Mesenchymal stem cell (in vitro differentiated cells and primary cell): ENCODE results near the gene PFDN1.

Source experiments
- DNase-seq: peaks from one replicate; pipeline ENCODE4 v3.0.0-alpha.2; 2013
- H2AFZ ChIP-seq: one replicate; pipeline ENCODE4 v1.6.1; 2013; ENCODE audit warnings: low read depth, mild to moderate bottlenecking, control low read depth, inconsistent platforms, low read length, moderate library complexity
- H2AK5ac ChIP-seq: 2 replicates; pipeline ENCODE4 v1.6.1; 2013; ENCODE audit warnings: low read length, moderate library complexity, mild to moderate bottlenecking, inconsistent platforms; ENCODE audit not compliant: severe bottlenecking
- H2BK120ac ChIP-seq: one replicate; pipeline ENCODE4 v1.6.1; 2013; ENCODE audit warnings: low read depth, mild to moderate bottlenecking, inconsistent platforms, low read length, moderate library complexity
- H2BK12ac ChIP-seq, 2 experiments: one replicate each; pipeline ENCODE4 v1.6.1; 2013; ENCODE audit warnings: inconsistent platforms in 2 of 2, low read length in 2 of 2, mild to moderate bottlenecking in 2 of 2, moderate library complexity in 2 of 2, control low read depth in 1 of 2
- H2BK15ac ChIP-seq: one replicate; pipeline ENCODE4 v1.6.1; 2013; ENCODE audit warnings: mild to moderate bottlenecking, low read depth, inconsistent platforms; ENCODE audit not compliant: poor library complexity, severe bottlenecking
- H2BK5ac ChIP-seq: 2 replicates; pipeline ENCODE4 v1.6.1; 2013; ENCODE audit warnings: low read depth, mild to moderate bottlenecking, low read length, control low read depth, inconsistent platforms; ENCODE audit not compliant: poor library complexity, severe bottlenecking
- H3K14ac ChIP-seq, 2 experiments: one replicate each; pipeline ENCODE4 v1.6.1; 2013; ENCODE audit warnings: inconsistent platforms in 2 of 2, low read length in 2 of 2, control low read depth in 1 of 2, mild to moderate bottlenecking in 1 of 2, moderate library complexity in 1 of 2
- H3K18ac ChIP-seq, 2 experiments: one replicate each; pipeline ENCODE4 v1.6.1; 2013; ENCODE audit warnings: inconsistent platforms in 2 of 2, low read length in 2 of 2, control low read depth in 1 of 2, low read depth in 1 of 2, mild to moderate bottlenecking in 1 of 2
- H3K23ac ChIP-seq, 2 experiments: one replicate each; pipeline ENCODE4 v1.6.1; 2013; ENCODE audit warnings: inconsistent platforms in 2 of 2, low read length in 2 of 2, mild to moderate bottlenecking in 2 of 2, moderate library complexity in 2 of 2, control low read depth in 1 of 2
- H3K27ac ChIP-seq: 2 replicates; pipeline ENCODE4 v1.5.1; 2013; ENCODE audit warnings: mild to moderate bottlenecking, moderate library complexity, low read length, control low read depth, inconsistent platforms; ENCODE audit not compliant: poor library complexity, severe bottlenecking
- H3K27me3 ChIP-seq, 2 experiments: 2 replicates each; pipeline versions ENCODE4 v1.6.1 to v1.7.0; 2013; ENCODE audit warnings: low read length in 2 of 2, mild to moderate bottlenecking in 2 of 2, moderate library complexity in 2 of 2, control low read depth in 1 of 2, inconsistent platforms in 1 of 2; ENCODE audit not compliant: control insufficient read depth in 1 of 2, insufficient read depth in 1 of 2
- H3K36me3 ChIP-seq, 2 experiments: 2 replicates each; pipeline versions ENCODE4 v1.6.1 to v1.7.0; 2013; ENCODE audit warnings: low read length in 2 of 2, control low read depth in 1 of 2, inconsistent platforms in 1 of 2, low read depth in 1 of 2, mild to moderate bottlenecking in 1 of 2; ENCODE audit not compliant: insufficient read depth in 2 of 2, control insufficient read depth in 1 of 2
- H3K4ac ChIP-seq, 2 experiments: one replicate each; pipeline ENCODE4 v1.6.1; 2013; ENCODE audit warnings: inconsistent platforms in 2 of 2, low read length in 2 of 2, mild to moderate bottlenecking in 2 of 2, moderate library complexity in 2 of 2, control low read depth in 1 of 2, low read depth in 1 of 2
- H3K4me1 ChIP-seq: 2 replicates; pipeline ENCODE4 v1.6.1; 2013; ENCODE audit warnings: low read depth, low read length, control low read depth; ENCODE audit not compliant: control insufficient read depth, insufficient read depth
- H3K4me2 ChIP-seq: 2 replicates; pipeline ENCODE4 v1.6.1; 2013; ENCODE audit warnings: low read length, mild to moderate bottlenecking, inconsistent platforms; ENCODE audit not compliant: poor library complexity, severe bottlenecking
- H3K4me3 ChIP-seq, 2 experiments: 2 replicates each; pipeline versions ENCODE4 v1.5.1 to v1.7.0; 2013; ENCODE audit warnings: low read length in 2 of 2, mild to moderate bottlenecking in 2 of 2, control low read depth in 1 of 2, low read depth in 1 of 2; ENCODE audit not compliant: insufficient read depth in 1 of 2
- H3K79me1 ChIP-seq: replicated peaks from 2 replicates; pipeline ENCODE4 v1.6.1; 2013; ENCODE audit warnings: mild to moderate bottlenecking, control low read depth, low read length, inconsistent platforms; ENCODE audit not compliant: poor library complexity, severe bottlenecking
- H3K9ac ChIP-seq: 2 replicates; pipeline ENCODE4 v1.7.0; 2013; ENCODE audit warnings: mild to moderate bottlenecking, low read length, moderate library complexity
- H3K9me3 ChIP-seq: 2 replicates; pipeline ENCODE4 v1.7.0; 2013; ENCODE audit warnings: mild to moderate bottlenecking, low read length; ENCODE audit not compliant: control insufficient read depth
- H4K8ac ChIP-seq: one replicate; pipeline ENCODE4 v1.6.1; 2013; ENCODE audit warnings: inconsistent platforms, mild to moderate bottlenecking, low read length, moderate library complexity
- H4K91ac ChIP-seq: one replicate; pipeline ENCODE4 v1.6.1; 2013; ENCODE audit warnings: mild to moderate bottlenecking, low read length, inconsistent platforms
- WGBS: methylation state at CpG from one replicate; pipeline ENCODE4 v1.1.7; 2013; ENCODE audit warnings: mixed read lengths; 5-methylcytosine and 5-hydroxymethylcytosine counted together

Gene PFDN1

GRCh38 chr5:140240987-140241706 is 61.8 kb downstream of the PFDN1 start:
- peaks cover 26% of the 10 kb centered on the region for H3K79me1 ChIP-seq
- H3K27ac ChIP-seq: peak overlapping the region; percentile 5
- H3K4me2 ChIP-seq: no peak overlapping the region
- no peak overlapping the region for H2BK15ac ChIP-seq
- no peak overlapping the region for H3K23ac ChIP-seq
- H3K14ac ChIP-seq: no peak overlapping the region
- DNase-seq: peak; percentile 94
- H3K9me3 ChIP-seq: no peaks in the 10 kb centered on the region
- no peak overlapping the region for H2BK5ac ChIP-seq
- no peaks in the 10 kb centered on the region for H3K27me3 ChIP-seq
- H2AFZ ChIP-seq: no peak overlapping the region
- peak overlapping the region; percentile 2 for H4K91ac ChIP-seq
- H4K8ac ChIP-seq: no peak overlapping the region
- H3K9ac ChIP-seq: peak overlapping the region; percentile 60
- H2BK12ac ChIP-seq: peak overlapping the region in 1 of 2 experiments; percentile 74
- peak overlapping the region; percentile 54 for H2AK5ac ChIP-seq
- H3K4me1 ChIP-seq: peaks cover 34% of the 10 kb centered on the region
- no peak overlapping the region for H3K4ac ChIP-seq
- H3K18ac ChIP-seq: peak overlapping the region; percentile 13 to 75
- peak overlapping the region in 1 of 2 experiments; percentile 31 for H3K4me3 ChIP-seq
- WGBS: 52% methylated on average over 9 of the region's 9 CpGs
- no peak overlapping the region for H2BK120ac ChIP-seq
- peaks cover 27 to 44% of the 10 kb centered on the region in 2 experiments for H3K36me3 ChIP-seq

GRCh38 chr5:140239939-140240700 is 62.8 kb downstream of the PFDN1 start:
- Histone ChIP-seq H3K23ac (no peak overlapping the region), H3K9ac (no peak overlapping the region), H2AK5ac (no peak overlapping the region), H2BK15ac (no peak overlapping the region), H4K91ac (no peak overlapping the region), H2BK120ac (no peak overlapping the region), H3K18ac (no peak overlapping the region), H3K4me2 (no peak overlapping the region), H2BK5ac (no peak overlapping the region), H3K14ac (no peak overlapping the region), H3K4ac (no peak overlapping the region), H4K8ac (peak overlapping the region; percentile 43), H2BK12ac (peak overlapping the region in 1 of 2 experiments; percentile 29), H3K4me1 (peaks cover 24% of the 10 kb centered on the region), H3K79me1 (peaks cover 23% of the 10 kb centered on the region), H3K4me3 (no peak overlapping the region), H3K27ac (no peak overlapping the region), H2AFZ (no peak overlapping the region), H3K27me3 (no peaks in the 10 kb centered on the region), H3K36me3 (peaks cover 18 to 36% of the 10 kb centered on the region in 2 experiments), H3K9me3 (no peaks in the 10 kb centered on the region)
- DNase-seq: peak; percentile 72
- WGBS: 52% methylated on average over 9 of the region's 11 CpGs

DNA sequence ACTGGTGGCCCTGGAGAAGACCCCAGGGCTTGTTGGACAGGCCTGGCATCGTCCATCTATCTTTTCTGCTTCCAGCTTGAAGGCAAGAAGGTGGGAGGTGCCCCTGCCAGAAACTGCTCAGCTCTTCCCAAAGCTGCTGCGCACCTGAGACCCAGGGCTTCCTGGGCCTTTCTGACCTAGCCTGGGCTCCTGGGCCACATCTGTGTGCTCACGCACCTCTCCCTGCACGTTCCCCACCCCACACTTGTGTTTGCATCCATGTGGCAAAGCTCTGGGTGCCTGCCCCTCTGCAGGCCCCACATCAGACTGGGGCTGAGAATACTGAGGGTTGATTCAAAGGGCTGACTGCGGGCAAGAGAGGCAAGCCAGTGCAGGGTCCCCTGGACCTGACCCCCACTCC is 63.4 kb downstream of the PFDN1 start:
- H2AFZ ChIP-seq: no peak overlapping the region
- no peak overlapping the region for H3K27ac ChIP-seq
- H2BK15ac ChIP-seq: no peak overlapping the region
- no peak overlapping the region for H3K4me3 ChIP-seq
- DNase-seq: no peak
- no peak overlapping the region for H3K4ac ChIP-seq
- no peak overlapping the region for H4K8ac ChIP-seq
- H2BK120ac ChIP-seq: no peak overlapping the region
- H2AK5ac ChIP-seq: no peak overlapping the region
- no peak overlapping the region for H3K18ac ChIP-seq
- H3K27me3 ChIP-seq: no peaks in the 10 kb centered on the region
- no peak overlapping the region for H3K14ac ChIP-seq
- peaks cover 22% of the 10 kb centered on the region for H3K4me1 ChIP-seq
- no peak overlapping the region for H3K9ac ChIP-seq
- peaks cover 17 to 31% of the 10 kb centered on the region in 2 experiments for H3K36me3 ChIP-seq
- H2BK5ac ChIP-seq: no peak overlapping the region
- H2BK12ac ChIP-seq: no peak overlapping the region
- whole genome bisulfite sequencing: 95% methylated on average over 4 of the region's 5 CpGs
- no peaks in the 10 kb centered on the region for H3K9me3 ChIP-seq
- no peak overlapping the region for H4K91ac ChIP-seq
- H3K23ac ChIP-seq: no peak overlapping the region
- H3K4me2 ChIP-seq: no peak overlapping the region
- H3K79me1 ChIP-seq: peaks cover 23% of the 10 kb centered on the region

DNA sequence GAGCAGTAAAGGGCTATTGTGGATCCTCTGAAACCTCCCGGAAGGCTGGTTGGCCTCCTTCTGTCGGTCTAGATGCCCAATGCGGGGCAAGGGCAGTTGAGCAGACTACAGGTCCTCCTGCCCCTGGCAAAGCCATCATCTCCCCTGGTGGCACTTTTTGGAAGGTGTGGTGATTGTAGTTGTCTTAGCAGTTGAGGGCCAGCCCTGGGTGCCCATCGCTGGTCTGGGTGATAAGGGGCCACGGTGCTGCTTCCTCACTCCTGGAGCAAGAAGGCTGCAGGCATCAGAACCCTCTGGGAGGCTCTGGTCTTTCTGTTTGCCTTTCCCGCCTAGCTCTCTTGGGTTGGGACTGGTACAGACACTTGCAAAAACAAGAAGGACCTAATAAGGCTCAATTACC is 64.1 kb downstream of the PFDN1 start:
- Histone ChIP-seq H4K8ac (no peak overlapping the region), H2AFZ (no peak overlapping the region), H3K14ac (no peak overlapping the region), H2BK5ac (no peak overlapping the region), H3K4ac (no peak overlapping the region), H2BK120ac (no peak overlapping the region), H3K79me1 (peaks cover 21% of the 10 kb centered on the region), H3K23ac (no peak overlapping the region), H2BK12ac (no peak overlapping the region), H3K36me3 (peaks cover 14 to 28% of the 10 kb centered on the region in 2 experiments), H3K4me3 (no peak overlapping the region), H4K91ac (no peak overlapping the region), H3K27me3 (no peaks in the 10 kb centered on the region), H3K9me3 (no peaks in the 10 kb centered on the region), H3K27ac (no peak overlapping the region), H2AK5ac (no peak overlapping the region), H2BK15ac (no peak overlapping the region), H3K4me2 (no peak overlapping the region), H3K4me1 (peaks cover 21% of the 10 kb centered on the region), H3K18ac (no peak overlapping the region), H3K9ac (no peak overlapping the region)
- 95% methylated on average over 6 of the region's 6 CpGs for WGBS
- DNase-seq: no peak
